Stimulated activated CD8-positive, alpha-beta memory T cell treated with anti-CD3 and anti-CD28 coated beads, Interleukin-7, amount 100 ng/mL, for 48 hours (primary cell): ENCODE measurements around the gene CACNA1S.
A peak's percentile ranks its signal among the peaks of the same experiment; 100 is the strongest.

Experiments used
- DNase-seq, 2 donors: peaks; one replicate each; pipeline ENCODE4 v3.0.0-alpha.2; 2020; ENCODE audit warnings: low read depth in 1 of 2; ENCODE audit errors: extremely low read depth in 1 of 2

The CACNA1S gene

GRCh38 chr1:201038186-201038876 lies 73.9 kb downstream of the CACNA1S start:
- DNase-seq, result no peak

- no peak for DNase-seq
Measured at GRCh38 chr1:201036188-201036842, 75.9 kb downstream of the CACNA1S start.

- DNase-seq, result no peak
Measured at GRCh38 chr1:201034671-201035070, 77.6 kb downstream of the CACNA1S start.

GRCh38 chr1:201032408-201032807 lies 79.8 kb downstream of the CACNA1S start:
- no peak for DNase-seq

GRCh38 chr1:201028461-201028889 lies 83.8 kb downstream of the CACNA1S start:
- DNase-seq, result no peak

- no peak for DNase-seq
Measured at GRCh38 chr1:201026836-201027235, 85.4 kb downstream of the CACNA1S start.

GRCh38 chr1:201026234-201026633 lies 86.0 kb downstream of the CACNA1S start:
- no peak for DNase-seq

- no peak for DNase-seq
Measured at GRCh38 chr1:201025571-201026002, 86.6 kb downstream of the CACNA1S start.

- no peak for DNase-seq
Measured at GRCh38 chr1:201024625-201024998, 87.6 kb downstream of the CACNA1S start.

- DNase-seq, result no peak
Measured at GRCh38 chr1:201023920-201024624, 88.2 kb downstream of the CACNA1S start.

- DNase-seq, result peak; percentile 84 to 86
Measured at GRCh38 chr1:201023517-201023902, 88.7 kb downstream of the CACNA1S start, which contains the start of gene KIF21B. Gene KIF21B (minus strand): TSS chr1:201023714. CDS start chr1:201023383, 331 bp downstream.

- DNase-seq, result no peak
Measured at GRCh38 chr1:201022820-201023516, 89.3 kb downstream of the CACNA1S start.

- no peak for DNase-seq
Measured at GRCh38 chr1:201022493-201022819, 89.8 kb downstream of the CACNA1S start.

- no peak for DNase-seq
Measured at GRCh38 chr1:201021630-201022492, 90.4 kb downstream of the CACNA1S start.

- no peak for DNase-seq
Measured at GRCh38 chr1:201020721-201021629, 91.3 kb downstream of the CACNA1S start.

GRCh38 chr1:201020040-201020591 lies 92.1 kb downstream of the CACNA1S start:
- no peak for DNase-seq

GRCh38 chr1:201019321-201019977 lies 92.8 kb downstream of the CACNA1S start:
- peak; percentile 81 to 94 for DNase-seq

- DNase-seq, result no peak
Measured at GRCh38 chr1:201017828-201018163, 94.4 kb downstream of the CACNA1S start.
